OCI-LY1 (cell line): ENCODE data around the gene YBX2.

ENCODE experiments used
- H2AFZ ChIP-seq: fragments of 200-600 bp; sonication (generic), shearing (Covaris generic); 2 replicates; pipeline ENCODE4 v1.6.0; 2014; ENCODE audit warnings: antibody characterized with exemption, mild to moderate bottlenecking, low read length
- H3F3A ChIP-seq: fragments of 200-600 bp; sonication (generic), shearing (Covaris generic); 2 replicates; pipeline ENCODE4 v1.6.0; 2014; ENCODE audit warnings: mild to moderate bottlenecking, antibody characterized with exemption, low read length, moderate library complexity; ENCODE audit not compliant: insufficient read depth
- H3K27ac ChIP-seq: fragments of 200-600 bp; sonication (generic); 2 replicates; pipeline ENCODE4 v1.5.1; 2014; ENCODE audit warnings: low read length, mixed run types, mild to moderate bottlenecking, low read depth; ENCODE audit not compliant: poor library complexity, severe bottlenecking
- H3K27me3 ChIP-seq: fragments of 200-600 bp; sonication (generic); 2 replicates; pipeline ENCODE4 v1.6.0; 2014; ENCODE audit warnings: antibody characterized with exemption, mild to moderate bottlenecking, low read length, moderate library complexity; ENCODE audit not compliant: insufficient read depth
- H3K36me3 ChIP-seq: fragments of 200-600 bp; sonication (generic); 2 replicates; pipeline ENCODE4 v1.6.1; 2014; ENCODE audit warnings: mild to moderate bottlenecking, antibody characterized with exemption, low read length, moderate library complexity, mixed read lengths; ENCODE audit not compliant: insufficient read depth
- H3K4me1 ChIP-seq: fragments of 200-600 bp; sonication (generic); 2 replicates; pipeline ENCODE4 v1.5.1; 2014; ENCODE audit warnings: mild to moderate bottlenecking, low read length, moderate library complexity; ENCODE audit not compliant: insufficient read depth, severe bottlenecking
- H3K4me2 ChIP-seq: fragments of 200-600 bp; sonication (generic), shearing (Covaris generic); 2 replicates; pipeline ENCODE4 v1.6.1; 2014; ENCODE audit warnings: low read length
- H3K4me3 ChIP-seq: fragments of 200-600 bp; sonication (generic); 2 replicates; pipeline ENCODE4 v1.5.1; 2014; ENCODE audit warnings: low read length, low read depth, mild to moderate bottlenecking, mixed read lengths; ENCODE audit not compliant: poor library complexity, severe bottlenecking
- H3K79me2 ChIP-seq: fragments of 200-600 bp; shearing (Covaris generic); 2 replicates; pipeline ENCODE4 v1.6.1; 2016; ENCODE audit warnings: mixed run types, low read length, mixed read lengths; ENCODE audit not compliant: insufficient read depth
- H3K9ac ChIP-seq: fragments of 200-600 bp; sonication (generic), shearing (Covaris generic); 2 replicates; pipeline ENCODE4 v1.6.1; 2014; ENCODE audit warnings: mild to moderate bottlenecking, low read length, mixed read lengths
- H3K9me2 ChIP-seq: fragments of 200-600 bp; sonication (generic), shearing (Covaris generic); 2 replicates; pipeline ENCODE4 v1.6.1; 2014; ENCODE audit warnings: low read depth, mild to moderate bottlenecking, low read length, mixed read lengths
- H3K9me3 ChIP-seq: fragments of 200-600 bp; shearing (Covaris generic); 2 replicates; pipeline ENCODE4 v1.6.1; 2014; ENCODE audit warnings: low read length, mixed read lengths
- H4K20me1 ChIP-seq: fragments of 200-600 bp; sonication (generic), shearing (Covaris generic); 2 replicates; pipeline ENCODE4 v1.6.0; 2016; ENCODE audit warnings: mild to moderate bottlenecking, low read length; ENCODE audit not compliant: insufficient read depth
- EZH2 ChIP-seq: fragments of 200-600 bp; sonication (generic), shearing (Covaris generic); IDR thresholded peaks from 2 replicates; pipeline ENCODE4 v1.8.0; 2017; ENCODE audit warnings: borderline replicate concordance, mixed run types, mild to moderate bottlenecking, antibody characterized with exemption, low read length, moderate library complexity, mixed read lengths
- TF ChIP-seq, protein P1 (sequence below): fragments of 200-600 bp; sonication (generic), shearing (Covaris generic); IDR thresholded peaks from 2 replicates; pipeline ENCODE4 v1.5.1; 2017; ENCODE audit warnings: mild to moderate bottlenecking, antibody characterized with exemption, low read length, moderate library complexity, mixed read lengths

YBX2 gene

DNA sequence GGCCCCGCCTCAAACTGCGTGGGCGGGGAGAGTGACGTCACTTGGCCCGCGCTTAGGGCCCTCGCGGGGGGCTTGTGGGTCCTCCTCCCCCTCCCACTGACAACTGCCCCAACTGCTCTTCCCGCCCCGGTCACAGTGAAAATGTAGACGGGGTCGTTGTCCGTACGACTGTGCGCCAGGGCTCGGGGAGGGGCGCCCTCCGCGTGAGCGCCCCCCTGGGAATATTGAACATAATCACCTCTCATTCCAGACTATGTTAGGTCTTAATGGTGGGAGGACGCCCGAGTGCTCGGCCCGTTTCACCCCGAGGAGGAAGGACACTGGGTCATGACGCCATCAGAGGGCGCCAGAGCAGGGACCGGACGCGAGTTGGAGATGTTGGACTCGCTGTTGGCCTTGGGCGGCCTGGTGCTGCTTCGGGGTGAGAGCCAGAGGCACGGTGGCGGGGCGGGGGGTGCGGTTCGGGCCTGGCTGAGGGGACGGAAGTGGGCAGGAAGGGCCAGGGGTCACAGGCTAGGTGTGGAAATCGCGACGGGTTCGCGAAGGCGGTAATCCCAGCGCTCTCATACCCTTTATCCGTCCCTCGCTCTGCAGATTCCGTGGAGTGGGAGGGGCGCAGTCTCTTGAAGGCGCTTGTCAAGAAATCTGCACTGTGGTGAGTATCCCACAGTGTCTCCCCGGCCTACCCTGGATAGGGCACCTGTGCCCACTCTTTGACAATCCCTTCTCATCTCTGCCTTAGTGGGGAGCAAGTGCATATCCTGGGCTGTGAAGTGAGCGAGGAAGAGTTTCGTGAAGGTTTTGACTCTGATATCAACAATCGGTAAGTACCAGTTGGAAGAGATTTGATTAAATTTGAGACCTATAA lies 42.0 kb downstream of the YBX2 start, which contains the start of gene ELP5:
Gene ELP5 (plus strand): TSS at position 40 of the 868 bp plus-strand sequence. CDS start 336 bp downstream, at position 376.
- H3K4me1 ChIP-seq: peaks cover 32% of the 10 kb centered on the region
- no peaks in the 10 kb centered on the region for H3K9me3 ChIP-seq
- H3K79me2 ChIP-seq: peaks cover 31% of the 10 kb centered on the region
- TF ChIP-seq, protein P1, sequence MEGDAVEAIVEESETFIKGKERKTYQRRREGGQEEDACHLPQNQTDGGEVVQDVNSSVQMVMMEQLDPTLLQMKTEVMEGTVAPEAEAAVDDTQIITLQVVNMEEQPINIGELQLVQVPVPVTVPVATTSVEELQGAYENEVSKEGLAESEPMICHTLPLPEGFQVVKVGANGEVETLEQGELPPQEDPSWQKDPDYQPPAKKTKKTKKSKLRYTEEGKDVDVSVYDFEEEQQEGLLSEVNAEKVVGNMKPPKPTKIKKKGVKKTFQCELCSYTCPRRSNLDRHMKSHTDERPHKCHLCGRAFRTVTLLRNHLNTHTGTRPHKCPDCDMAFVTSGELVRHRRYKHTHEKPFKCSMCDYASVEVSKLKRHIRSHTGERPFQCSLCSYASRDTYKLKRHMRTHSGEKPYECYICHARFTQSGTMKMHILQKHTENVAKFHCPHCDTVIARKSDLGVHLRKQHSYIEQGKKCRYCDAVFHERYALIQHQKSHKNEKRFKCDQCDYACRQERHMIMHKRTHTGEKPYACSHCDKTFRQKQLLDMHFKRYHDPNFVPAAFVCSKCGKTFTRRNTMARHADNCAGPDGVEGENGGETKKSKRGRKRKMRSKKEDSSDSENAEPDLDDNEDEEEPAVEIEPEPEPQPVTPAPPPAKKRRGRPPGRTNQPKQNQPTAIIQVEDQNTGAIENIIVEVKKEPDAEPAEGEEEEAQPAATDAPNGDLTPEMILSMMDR: peak; percentile 57
- no peak for TF ChIP-seq EZH2
- H3F3A ChIP-seq: no peaks in the 10 kb centered on the region
- H3K36me3 ChIP-seq: peaks cover 32% of the 10 kb centered on the region; the same call in 1 of the 2 replicates
- H3K4me3 ChIP-seq: peak within 1 kb of the TSS; percentile 77
- peak within 1 kb of the TSS; percentile 84 for H3K27ac ChIP-seq
- H3K27me3 ChIP-seq: no peaks in the 10 kb centered on the region
- H3K9me2 ChIP-seq: no peaks in the 10 kb centered on the region
- H2AFZ ChIP-seq: no peak within 1 kb of the TSS
- no peaks in the 10 kb centered on the region for H4K20me1 ChIP-seq
- H3K9ac ChIP-seq: peak within 1 kb of the TSS; percentile 97
- H3K4me2 ChIP-seq: peak within 1 kb of the TSS; percentile 99

DNA sequence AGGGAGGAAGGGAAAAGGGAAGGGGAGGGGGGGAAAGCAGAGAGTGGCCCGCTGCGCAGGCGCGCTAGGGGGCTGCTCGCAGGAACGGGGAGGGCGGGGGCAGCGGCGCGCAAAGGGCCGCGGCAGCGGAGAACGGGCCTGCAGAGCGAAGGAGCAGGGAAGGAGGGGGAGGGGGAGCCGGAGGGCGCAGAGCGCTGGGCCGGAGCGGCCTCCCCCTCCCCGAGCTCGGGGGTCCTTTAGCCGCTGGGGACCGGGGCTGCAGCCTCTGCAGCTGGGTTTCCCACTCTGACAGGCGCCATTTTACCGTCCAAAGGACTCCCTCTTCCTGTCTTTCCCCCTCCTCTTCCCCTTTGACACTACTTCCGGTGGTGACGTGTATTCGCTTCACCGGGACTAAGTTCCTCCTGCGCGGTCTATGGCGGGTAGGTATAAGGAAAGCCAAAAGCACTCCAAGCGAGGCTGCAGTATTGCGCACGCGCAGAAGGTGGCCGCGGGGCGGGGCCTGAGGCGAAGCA lies 42.7 kb downstream of the YBX2 start, which contains the start of gene CTDNEP1:
Gene CTDNEP1 (minus strand): TSS at position 74 of the 515 bp plus-strand sequence. CDS start 438 bp downstream, outside the sequence.
- peaks cover 32% of the 10 kb centered on the region for H3K4me1 ChIP-seq
- TF ChIP-seq, protein P1: no peak
- TF ChIP-seq EZH2: no peak
- peaks cover 35% of the 10 kb centered on the region for H3K36me3 ChIP-seq
- no peaks in the 10 kb centered on the region for H3K9me3 ChIP-seq
- H3K4me2 ChIP-seq: peak within 1 kb of the TSS; percentile 99
- H3K79me2 ChIP-seq: peaks cover 31% of the 10 kb centered on the region
- peak within 1 kb of the TSS; percentile 84 for H3K27ac ChIP-seq
- H3K4me3 ChIP-seq: peak within 1 kb of the TSS; percentile 77
- H4K20me1 ChIP-seq: no peaks in the 10 kb centered on the region
- H3K9me2 ChIP-seq: no peaks in the 10 kb centered on the region
- H2AFZ ChIP-seq: no peak within 1 kb of the TSS
- H3K27me3 ChIP-seq: no peaks in the 10 kb centered on the region
- peak within 1 kb of the TSS; percentile 97 for H3K9ac ChIP-seq
- no peaks in the 10 kb centered on the region for H3F3A ChIP-seq

DNA sequence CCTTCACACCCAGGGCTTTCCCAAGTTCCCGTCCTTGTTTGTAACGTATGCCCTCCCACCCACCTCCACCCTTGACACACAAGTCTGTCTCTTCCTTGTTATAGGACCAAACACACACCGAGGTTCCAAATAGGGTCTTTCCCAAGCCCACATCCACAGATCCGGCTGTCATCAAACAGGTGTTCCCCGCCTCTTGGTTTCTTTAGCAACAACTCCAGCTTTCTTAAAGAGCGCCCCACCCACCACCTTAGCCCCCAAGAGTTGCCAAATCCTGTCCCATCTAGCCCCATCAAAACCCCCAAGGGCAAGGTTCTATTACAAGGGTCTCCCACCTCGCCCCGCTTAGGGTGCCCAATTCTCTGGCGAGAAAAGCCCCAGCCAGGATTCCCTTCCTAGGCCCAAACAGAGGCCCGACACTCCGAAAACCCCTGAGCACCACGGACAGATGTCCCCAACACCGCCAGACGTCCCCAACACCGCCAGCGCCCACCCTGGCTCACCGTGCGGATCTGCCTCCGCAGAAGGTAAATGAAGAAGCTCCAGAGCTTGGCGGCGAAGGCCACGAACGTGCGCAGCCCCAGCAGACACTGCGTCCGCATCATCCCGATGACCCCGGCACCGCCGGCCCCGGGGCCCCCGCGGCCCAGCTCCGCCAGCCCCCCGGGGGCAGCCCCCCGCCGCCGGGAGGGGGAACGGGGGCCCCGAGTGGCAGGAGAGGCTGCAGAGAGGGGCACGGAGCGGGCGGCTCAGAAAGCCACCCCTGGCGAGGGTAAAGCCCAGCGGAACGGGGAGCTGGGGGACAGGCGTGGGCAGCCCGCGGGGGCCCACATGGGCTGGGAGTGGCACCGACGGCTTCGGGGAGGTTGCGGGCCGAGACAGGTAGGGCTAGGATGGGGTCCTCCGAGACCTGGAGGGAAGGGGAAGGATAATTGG lies 43.5 kb downstream of the YBX2 start:
- no peak for TF ChIP-seq EZH2
- TF ChIP-seq, protein P1: no peak
- Histone ChIP-seq H3K79me2 (peaks cover 31% of the 10 kb centered on the region), H3F3A (no peaks in the 10 kb centered on the region), H2AFZ (no peak overlapping the region), H3K27me3 (no peaks in the 10 kb centered on the region), H3K4me3 (peak overlapping the region; percentile 77), H4K20me1 (no peaks in the 10 kb centered on the region), H3K9me2 (no peaks in the 10 kb centered on the region), H3K9ac (peak overlapping the region; percentile 97), H3K9me3 (no peaks in the 10 kb centered on the region), H3K27ac (peak overlapping the region; percentile 39), H3K36me3 (peaks cover 35% of the 10 kb centered on the region), H3K4me2 (peak overlapping the region; percentile 99), H3K4me1 (peaks cover 32% of the 10 kb centered on the region)
